Skeletal muscle cell (primary cell): ENCODE data around the gene SPATA16.

Source experiments
- DNase-seq: peaks from one replicate; pipeline ENCODE4 v3.0.0-alpha.2; 2010; ENCODE audit warnings: low read depth
- H3K4me3 ChIP-seq: 2 replicates; pipeline ENCODE4 v1.5.1; 2011; ENCODE audit warnings: low read depth, mild to moderate bottlenecking, control low read depth, low read length, moderate library complexity

Gene SPATA16

DNA sequence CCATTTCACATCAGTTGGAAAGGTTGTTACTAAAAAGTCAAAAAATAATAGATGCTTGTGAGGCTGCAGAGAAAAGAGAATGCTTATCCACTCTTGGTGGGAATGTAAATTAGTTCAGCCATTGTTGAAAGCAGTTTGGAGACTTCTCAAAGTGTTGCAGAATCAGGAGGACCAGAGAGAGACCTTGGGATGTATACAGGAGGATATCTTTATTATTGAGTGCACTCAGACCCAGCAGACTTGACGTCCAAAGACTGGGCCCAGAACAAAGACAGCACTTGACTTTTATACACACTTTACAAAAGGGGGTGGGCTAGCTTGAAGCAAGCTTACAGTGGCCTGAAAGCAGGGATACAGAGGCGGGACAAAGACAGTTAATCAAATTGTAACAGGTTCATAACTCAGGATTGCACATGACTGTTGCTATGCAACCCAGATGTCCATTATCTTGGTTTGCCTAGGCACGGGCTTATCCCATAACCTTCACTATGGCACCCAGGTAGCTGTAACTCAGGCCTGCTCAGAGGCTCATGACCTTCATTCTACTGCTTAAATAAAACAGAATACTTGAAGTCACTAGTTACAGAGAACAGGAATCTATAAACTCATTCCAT lies 127.7 kb downstream of the SPATA16 start:
- DNase-seq: no peak

DNA sequence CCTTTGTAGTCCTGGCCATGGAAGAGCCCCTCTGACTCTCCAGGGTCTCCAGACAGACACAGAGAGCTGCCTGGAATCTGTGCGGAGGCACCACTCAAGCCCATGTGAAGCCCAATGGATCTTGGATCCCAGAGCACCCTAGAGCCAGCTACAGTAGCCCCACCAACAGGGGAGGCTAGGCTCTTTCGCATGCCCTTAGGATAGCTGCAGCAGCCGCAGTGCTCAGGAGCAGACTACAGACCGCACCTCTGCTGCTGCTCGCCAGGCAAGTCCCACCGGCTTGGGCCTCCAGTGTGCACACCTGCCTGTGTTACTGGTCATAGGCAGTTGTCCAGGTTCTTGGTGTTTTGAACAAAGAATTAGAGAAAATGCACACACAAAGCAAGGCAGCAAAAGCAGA lies 131.6 kb downstream of the SPATA16 start:
- no peak for DNase-seq
- H3K4me3 ChIP-seq: no peak overlapping the region

More for the DNA sequence above, 127.7 kb downstream of the SPATA16 start:
- no peak overlapping the region for H3K4me3 ChIP-seq

DNA sequence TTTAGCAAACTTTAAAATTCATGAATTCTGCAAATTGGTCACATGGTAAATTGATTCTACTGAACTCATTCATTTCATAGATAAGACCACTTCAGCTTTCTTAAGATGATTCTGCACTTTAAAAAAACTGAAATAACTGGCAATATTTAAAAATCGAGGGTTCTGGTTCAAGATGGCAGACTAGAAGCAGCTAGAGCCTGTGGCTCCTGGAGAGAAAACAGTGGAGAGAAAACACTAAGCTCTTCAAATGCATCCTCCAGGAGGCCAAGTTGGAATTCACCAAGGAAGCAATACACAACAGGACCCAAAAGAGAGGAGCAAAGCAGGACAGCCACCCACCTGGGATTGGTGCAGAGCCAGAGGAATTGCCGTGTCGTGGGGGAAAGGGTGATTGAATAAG lies 132.1 kb downstream of the SPATA16 start:
- no peak overlapping the region for H3K4me3 ChIP-seq
- no peak for DNase-seq

DNA sequence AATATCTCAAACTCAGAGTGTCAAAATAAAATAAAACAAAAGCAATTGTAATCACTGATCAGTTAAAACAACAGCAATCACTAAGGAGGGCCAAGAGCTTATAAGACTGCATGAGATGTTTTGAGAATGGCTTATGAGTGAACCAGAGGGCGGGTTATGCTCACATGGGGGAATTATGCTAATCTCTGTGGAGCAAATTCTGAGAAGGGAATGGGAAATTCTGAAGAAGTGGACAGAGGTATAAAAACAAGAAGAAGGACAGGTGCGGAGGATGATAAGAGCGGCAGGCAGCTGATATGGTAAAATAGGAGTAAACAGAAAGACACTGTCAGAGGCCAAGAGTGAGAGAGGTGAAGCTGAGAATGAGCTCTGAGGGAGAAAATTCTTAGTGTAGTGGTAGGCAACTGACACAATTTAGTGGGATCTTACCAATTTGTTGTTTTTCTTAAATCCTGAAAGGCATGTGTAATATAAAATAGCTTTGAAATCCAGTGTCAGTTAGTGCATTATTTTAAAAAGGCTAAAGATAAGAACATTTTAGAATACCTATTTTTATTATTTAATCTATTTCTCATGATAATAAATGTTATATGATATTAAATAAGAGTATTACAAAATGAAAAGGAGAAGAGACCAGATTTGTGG lies 133.8 kb downstream of the SPATA16 start:
- H3K4me3 ChIP-seq: no peak overlapping the region

DNA sequence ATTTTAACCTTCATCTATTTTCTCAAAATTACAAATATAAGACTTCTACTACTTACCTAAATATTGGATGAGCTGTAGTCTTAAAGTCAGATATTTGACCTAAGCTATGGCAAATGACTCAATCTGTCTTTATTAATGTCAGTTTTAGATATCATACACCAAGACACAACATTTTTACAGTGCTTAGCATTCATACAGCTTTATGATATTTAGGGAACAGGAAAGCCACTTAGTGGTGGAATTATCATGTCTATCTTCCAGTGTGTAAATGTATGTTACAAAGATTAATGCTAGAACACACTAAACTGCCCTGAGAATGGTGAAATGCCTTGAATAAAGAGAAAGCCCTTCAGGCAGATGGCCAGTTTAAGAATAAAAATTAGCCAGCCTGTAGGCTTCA lies 135.0 kb downstream of the SPATA16 start:
- DNase-seq: no peak
- no peak overlapping the region for H3K4me3 ChIP-seq

More for the DNA sequence above, 133.8 kb downstream of the SPATA16 start:
- no peak for DNase-seq

DNA sequence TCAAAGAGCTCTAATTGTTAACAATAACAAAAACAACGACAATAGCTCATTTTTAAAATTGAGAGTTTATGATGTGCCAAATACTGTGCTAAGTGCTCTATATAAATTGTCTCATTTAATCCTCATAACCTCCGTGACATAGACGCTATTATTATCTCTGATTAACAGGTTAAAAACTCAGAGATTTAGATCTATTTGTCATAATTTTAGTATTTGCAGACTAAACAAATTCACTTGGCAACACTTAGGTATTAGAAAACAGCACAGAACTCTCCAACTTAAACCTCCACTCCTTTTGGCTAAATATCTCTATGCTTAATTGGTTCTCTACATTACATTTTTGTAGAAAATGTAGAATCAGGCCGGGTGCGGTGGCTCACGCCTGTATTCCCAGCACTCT lies 136.4 kb downstream of the SPATA16 start:
- H3K4me3 ChIP-seq: no peak overlapping the region
- no peak for DNase-seq

DNA sequence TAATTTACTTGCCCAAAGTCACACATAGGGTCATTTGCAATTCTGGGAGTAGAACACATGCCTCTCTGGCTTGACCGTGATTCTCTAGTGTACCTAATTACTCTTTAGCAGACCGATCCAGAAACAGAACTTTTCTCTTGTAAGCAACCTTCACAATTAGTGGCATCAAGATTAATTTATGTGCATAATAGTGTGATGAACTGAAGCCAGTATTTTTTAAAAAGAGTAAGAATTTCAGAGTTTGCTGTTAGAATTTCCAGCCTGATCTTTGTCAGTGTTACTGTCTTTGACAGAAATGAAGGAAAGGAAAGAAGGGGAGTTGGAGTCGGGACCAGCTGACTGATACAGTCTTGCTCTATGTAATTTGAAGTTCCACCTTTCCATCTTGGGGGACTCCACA lies 137.1 kb downstream of the SPATA16 start:
- H3K4me3 ChIP-seq: no peak overlapping the region
- no peak for DNase-seq

DNA sequence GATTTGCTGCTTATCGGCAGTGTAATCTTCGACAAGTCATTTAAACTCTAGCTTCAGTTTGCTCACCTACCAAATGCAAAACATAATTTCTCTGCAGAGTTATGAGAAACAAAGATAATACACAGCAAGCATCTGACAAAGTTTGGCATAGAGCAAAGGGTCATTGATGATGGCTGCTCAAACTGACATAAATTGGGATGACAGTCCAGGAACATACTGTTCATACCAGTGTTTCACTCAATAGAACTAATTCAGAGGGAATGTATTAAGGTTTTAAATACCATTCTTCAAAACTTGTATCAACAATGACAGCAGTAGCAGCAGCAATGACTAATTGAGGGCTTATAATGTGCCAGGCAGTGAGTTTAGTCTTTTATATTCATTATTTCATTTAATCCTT lies 137.6 kb downstream of the SPATA16 start:
- no peak overlapping the region for H3K4me3 ChIP-seq
- no peak for DNase-seq

DNA sequence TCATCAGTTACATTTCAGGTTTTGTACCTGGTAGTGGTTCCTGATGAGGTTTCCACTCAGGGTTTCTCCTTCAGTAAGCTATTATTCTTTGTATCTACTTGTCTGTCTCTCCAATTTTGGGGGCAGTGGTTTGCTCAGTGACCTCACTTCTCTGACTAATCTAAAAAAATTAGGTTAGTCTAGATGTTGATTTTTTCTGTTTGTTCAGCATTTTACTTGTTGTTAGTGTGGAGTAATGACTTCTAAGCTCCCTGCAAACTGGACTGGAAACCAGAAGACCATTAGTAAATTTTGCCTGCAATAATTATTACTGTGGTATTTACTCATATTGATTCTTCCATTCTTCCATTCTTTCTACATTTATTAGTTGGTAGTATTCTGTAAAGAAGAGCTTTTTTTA lies 139.4 kb downstream of the SPATA16 start:
- DNase-seq: no peak
- H3K4me3 ChIP-seq: no peak overlapping the region

DNA sequence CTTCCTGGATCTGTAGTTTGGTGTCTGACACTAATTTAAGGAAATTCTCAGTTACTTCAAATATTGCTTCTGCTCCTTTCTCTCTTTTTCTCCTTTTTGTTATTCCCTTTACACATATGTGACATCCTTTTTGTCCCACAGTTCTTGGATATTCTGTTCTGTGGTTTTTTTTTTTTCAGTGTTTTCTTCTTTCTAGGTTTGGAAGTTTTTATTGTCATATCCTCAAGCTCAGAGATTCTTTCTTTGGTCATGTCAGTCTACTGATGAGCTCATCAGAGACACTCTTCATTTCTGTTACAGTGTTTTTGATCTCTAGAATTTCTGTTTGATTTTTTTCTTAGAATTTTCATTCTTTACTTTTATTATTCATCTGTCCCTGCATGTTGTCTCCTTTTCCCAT lies 140.5 kb downstream of the SPATA16 start:
- H3K4me3 ChIP-seq: no peak overlapping the region
- DNase-seq: no peak

DNA sequence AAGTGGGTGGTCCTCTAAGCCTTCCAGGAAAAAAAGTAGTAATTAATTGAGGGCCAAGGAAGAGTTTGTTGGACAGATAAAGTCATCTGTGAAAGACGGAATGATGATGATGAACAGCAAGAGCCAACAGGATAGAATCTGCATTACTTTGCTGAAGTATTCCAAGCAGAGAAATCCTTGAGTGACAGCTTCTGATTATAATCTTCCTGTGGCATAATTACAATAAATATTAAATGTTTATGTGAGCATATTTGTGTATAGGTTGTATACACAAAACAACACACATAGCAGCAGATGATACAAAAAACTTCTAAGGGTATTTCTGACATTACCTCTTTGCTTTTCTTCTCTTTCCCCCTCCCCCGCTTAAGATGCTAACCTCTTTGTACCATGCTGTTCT lies 147.6 kb downstream of the SPATA16 start:
- H3K4me3 ChIP-seq: no peak overlapping the region
- no peak for DNase-seq

DNA sequence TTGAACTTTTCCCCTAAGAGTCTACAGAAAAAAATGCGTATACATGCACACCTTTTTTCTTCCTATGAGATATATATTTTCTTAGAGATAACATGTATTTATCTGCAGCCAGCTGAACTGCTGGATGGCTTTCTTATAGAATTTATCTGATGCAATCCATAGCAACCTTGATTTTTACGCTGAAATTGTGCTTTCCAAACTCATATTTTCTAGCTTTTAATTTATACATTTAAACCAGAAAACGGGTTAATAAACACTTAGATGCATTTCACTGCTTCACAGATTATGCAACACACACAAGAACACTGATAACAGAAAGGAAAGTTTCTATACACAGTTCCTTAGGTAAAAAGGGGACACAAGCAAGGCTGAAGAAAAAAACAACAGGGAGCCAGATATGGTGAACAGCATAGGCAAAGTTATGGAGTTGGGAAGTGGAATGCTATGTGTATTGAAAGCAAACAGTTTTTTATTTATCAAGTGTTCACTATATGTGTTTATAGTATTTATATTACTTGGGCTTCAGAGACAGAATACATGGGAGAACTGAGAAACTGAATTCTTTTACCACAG lies 149.5 kb downstream of the SPATA16 start:
- no peak for DNase-seq
- H3K4me3 ChIP-seq: no peak overlapping the region

DNA sequence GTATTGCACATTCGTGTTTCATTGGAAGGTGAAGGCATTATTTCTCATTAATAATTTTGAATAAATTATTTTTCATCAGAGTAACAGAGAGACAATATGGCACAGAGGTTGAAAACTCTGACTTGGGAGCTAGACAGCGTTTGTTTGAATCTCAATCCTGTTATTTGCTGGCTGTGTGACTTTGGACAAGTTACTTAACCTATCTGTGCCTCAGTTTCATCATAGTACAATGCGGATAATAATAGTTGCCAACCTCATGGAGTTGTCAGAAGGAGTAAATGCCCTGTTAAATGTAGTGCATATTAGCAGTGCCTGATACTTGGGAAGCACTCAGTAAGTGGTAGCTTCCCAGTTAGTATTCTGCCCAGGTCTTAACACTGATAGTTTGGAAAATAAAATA lies 151.7 kb downstream of the SPATA16 start:
- DNase-seq: no peak
- H3K4me3 ChIP-seq: no peak overlapping the region

DNA sequence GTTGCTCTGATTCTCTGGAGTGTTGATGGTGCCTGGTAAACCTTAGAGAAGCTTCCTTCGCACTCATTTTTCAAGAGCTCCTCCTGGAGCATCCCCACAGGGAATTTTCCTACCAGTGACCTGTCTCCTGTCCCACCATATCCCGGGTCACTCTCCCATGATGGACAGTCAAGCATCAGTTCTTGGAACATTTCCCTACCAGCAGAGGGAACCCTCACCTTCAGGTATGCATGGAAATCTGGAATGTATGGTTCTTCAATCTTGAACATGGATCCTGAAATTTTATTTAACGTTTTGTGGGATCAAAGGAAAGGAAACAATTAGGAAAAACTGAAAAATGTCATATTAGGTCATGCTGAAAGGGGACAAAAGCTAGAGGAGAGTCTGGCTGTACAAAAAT lies 153.8 kb downstream of the SPATA16 start:
- no peak overlapping the region for H3K4me3 ChIP-seq
- no peak for DNase-seq

DNA sequence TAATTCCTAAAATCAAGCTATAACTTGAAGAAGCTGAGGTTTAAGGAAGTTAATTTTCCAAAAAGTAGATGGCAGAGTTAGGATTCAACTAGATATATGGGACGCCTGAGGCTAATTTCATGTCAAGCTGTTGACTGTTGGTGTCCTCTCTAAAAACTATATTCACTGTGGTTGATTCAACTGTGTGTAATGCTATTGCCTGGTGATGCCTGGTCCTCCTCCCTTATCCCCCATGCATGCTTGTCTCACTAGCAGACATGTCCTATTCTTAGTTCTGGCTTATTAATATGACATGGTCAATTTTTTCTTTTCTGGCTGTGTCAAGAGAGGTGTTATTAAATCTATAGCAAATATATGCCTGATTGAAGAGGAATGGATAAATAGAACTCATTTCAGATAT lies 156.1 kb downstream of the SPATA16 start:
- no peak for DNase-seq
- no peak overlapping the region for H3K4me3 ChIP-seq

DNA sequence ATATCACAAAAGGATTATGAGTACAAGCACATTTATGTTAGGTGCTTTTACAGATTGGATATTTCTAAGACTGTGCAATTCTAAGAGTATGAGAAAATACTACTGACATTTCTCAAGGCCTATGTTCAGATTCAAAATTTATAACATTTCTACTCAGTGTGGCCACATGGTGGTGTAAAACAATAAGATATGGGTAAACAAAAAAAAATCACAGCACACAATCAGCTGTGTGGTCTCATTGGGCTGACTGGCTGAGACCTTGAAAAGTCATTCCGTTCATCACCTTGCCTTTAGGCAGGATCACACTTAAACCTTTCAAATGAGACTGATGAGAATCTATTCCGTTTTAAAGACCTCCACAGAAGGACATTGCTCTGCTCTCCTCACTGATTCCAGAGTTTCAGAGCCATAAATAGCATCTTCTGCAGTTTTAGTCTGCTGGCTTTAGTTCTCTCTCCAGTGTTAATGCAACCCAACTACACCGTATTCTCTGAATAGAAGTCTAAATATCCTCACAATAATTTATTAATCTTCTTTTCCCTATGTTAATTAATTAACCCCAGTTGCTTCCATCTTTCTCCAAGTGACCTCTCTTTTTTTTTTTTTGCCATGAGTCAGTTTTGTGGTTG lies 158.2 kb downstream of the SPATA16 start:
- DNase-seq: no peak
- H3K4me3 ChIP-seq: no peak overlapping the region

DNA sequence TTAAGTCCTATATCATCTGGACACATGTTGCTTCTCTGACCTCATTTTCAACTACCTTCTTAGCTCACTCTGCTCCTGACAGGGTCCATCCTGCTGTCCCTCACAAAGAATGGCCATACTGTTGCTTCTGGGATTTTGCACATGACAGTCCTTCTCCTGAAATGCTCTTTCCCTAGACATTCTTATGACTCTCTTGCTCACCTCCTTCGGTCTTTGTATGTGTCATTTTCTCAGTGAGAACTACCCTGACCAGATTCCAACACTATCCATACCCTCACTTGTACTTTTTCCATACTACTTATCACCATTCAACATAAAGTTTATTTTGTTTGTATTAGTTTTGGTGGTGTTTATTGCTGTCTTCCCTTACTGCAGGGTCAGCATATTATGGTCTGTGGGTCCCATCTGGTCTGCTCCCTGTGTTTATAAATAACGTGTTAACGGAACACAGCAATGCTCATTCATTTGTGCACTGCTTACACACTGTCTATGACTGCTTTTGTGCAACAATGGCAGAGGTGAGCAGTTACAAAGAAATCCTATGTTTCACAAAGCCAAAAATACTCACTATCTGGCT lies 159.5 kb downstream of the SPATA16 start:
- no peak overlapping the region for H3K4me3 ChIP-seq
- DNase-seq: no peak

DNA sequence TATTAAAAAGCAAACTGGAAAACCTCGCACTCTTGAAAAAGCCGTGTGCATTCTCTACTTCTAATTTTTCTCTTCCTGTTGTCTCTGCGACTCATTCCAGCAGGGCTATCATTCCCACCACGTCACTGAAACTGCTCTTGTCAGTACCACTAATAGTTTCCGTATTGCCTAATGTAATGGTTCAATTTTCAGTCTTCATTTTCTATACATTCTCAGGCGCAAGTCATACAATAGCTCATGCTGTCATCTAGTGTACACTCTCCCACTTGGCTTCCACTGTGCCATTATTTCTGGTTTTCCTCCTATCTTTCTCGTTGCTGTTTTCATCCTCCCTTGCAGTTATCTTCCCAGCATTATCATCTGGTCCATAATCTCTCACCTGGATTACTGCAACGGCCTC lies 160.2 kb downstream of the SPATA16 start:
- no peak for DNase-seq
- H3K4me3 ChIP-seq: no peak overlapping the region

DNA sequence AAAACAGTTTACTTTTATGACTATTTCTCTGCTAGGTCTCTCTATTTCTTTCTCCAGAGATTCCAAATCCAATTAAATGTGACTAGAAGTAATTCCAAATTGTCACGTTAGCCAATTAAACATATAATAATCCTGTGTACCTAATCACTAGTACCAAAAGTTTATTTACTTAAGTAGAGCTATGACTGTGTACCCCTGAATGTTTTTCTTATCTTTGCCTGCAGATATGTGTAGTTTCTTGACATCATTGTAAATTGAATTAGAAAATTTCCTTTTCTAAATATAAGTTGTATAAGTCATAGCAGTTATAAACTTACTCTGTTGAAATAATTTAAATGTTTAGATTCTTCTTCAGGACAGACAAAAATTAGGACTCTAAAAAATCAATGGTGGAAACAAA lies 163.3 kb downstream of the SPATA16 start:
- H3K4me3 ChIP-seq: no peak overlapping the region
- no peak for DNase-seq

DNA sequence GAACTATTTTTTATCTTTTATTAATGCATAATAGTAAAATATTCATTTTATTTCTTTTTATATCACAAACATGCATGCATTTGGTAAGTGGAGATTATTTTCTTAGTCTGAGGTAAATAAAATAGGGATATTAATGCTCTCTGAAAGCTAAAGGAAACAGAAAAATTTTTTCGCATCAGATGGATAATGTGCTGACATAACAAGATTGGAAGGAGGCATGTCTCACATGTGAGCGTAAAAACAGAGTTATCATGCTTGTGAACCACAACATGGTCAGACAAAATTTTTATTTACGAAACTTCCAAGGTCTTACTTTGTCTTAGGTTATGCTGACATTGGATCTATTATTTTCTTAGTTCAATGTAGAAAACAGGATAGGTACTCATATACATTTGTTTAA lies 166.1 kb downstream of the SPATA16 start:
- DNase-seq: no peak
- no peak overlapping the region for H3K4me3 ChIP-seq

DNA sequence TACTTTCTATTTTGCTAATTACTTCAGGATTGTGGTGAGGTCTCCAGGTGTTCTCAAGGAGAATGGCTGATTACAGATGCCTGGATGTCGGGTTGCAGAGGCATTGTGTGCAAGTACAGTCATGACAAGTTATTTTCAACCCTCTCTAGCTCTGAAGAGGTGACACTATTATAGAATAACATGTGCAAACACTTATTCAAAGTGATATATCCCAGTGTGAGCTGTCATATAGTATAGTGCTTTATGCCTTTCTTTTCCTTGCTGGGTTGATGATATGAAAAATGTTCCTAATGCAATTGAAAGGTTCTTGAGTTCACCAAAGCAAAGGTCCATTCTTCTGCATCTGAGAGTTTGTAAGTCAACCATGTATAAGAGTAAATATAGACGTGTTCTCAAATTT lies 167.2 kb downstream of the SPATA16 start:
- no peak overlapping the region for H3K4me3 ChIP-seq
- DNase-seq: no peak
